NCI-H1436 treated with DMSO at 0.1 percent for 48 hours (cell line): ENCODE measurements around the gene DSCAM.

Source experiments
- DNase-seq: peaks from one replicate; lab custom pipeline; 2025; lab: John Stamatoyannopoulos, UW

The DSCAM gene

GRCh38 chr21:40770435-40771055 is 76.4 kb downstream of the DSCAM start:
- no peak for DNase-seq

- no peak for DNase-seq
Observed at GRCh38 chr21:40769231-40769630, 77.7 kb downstream of the DSCAM start.

GRCh38 chr21:40768056-40768455 is 78.9 kb downstream of the DSCAM start:
- DNase-seq = no peak

GRCh38 chr21:40766381-40766780 is 80.6 kb downstream of the DSCAM start:
- no peak for DNase-seq

- peak; percentile 89 for DNase-seq
Observed at GRCh38 chr21:40765811-40766210, 81.1 kb downstream of the DSCAM start.

- DNase-seq = no peak
Observed at GRCh38 chr21:40760821-40761220, 86.1 kb downstream of the DSCAM start.

- DNase-seq = no peak
Observed at GRCh38 chr21:40759061-40759460, 87.9 kb downstream of the DSCAM start.

GRCh38 chr21:40757366-40757765 is 89.6 kb downstream of the DSCAM start:
- no peak for DNase-seq

GRCh38 chr21:40754466-40754865 is 92.5 kb downstream of the DSCAM start:
- DNase-seq = peak; percentile 30

GRCh38 chr21:40753756-40754155 is 93.2 kb downstream of the DSCAM start:
- DNase-seq = no peak

GRCh38 chr21:40752125-40752524 is 94.8 kb downstream of the DSCAM start:
- no peak for DNase-seq

- no peak for DNase-seq
Observed at GRCh38 chr21:40751221-40751620, 95.7 kb downstream of the DSCAM start.

GRCh38 chr21:40736145-40736544 is 110.8 kb downstream of the DSCAM start:
- DNase-seq = no peak

GRCh38 chr21:40733024-40733397 is 113.9 kb downstream of the DSCAM start:
- DNase-seq = peak; percentile 65

- DNase-seq = peak; percentile 65
Observed at GRCh38 chr21:40732253-40733023, 114.5 kb downstream of the DSCAM start.

GRCh38 chr21:40731206-40731605 is 115.8 kb downstream of the DSCAM start:
- no peak for DNase-seq

- no peak for DNase-seq
Observed at GRCh38 chr21:40730426-40730800, 116.5 kb downstream of the DSCAM start.

GRCh38 chr21:40729761-40730425 is 117.1 kb downstream of the DSCAM start:
- no peak for DNase-seq

GRCh38 chr21:40723966-40724365 is 123.0 kb downstream of the DSCAM start:
- DNase-seq = no peak

GRCh38 chr21:40723317-40723716 is 123.6 kb downstream of the DSCAM start:
- DNase-seq = no peak

GRCh38 chr21:40719615-40720014 is 127.3 kb downstream of the DSCAM start:
- DNase-seq = no peak

- DNase-seq = peak; percentile 96
Observed at GRCh38 chr21:40717028-40717427, 129.9 kb downstream of the DSCAM start.

- no peak for DNase-seq
Observed at GRCh38 chr21:40714536-40714935, 132.4 kb downstream of the DSCAM start.
